HG03565 (cell line): ENCODE data around the gene HRNR.
"Not testable (repeated sequence)": the region's sequence is repeated elsewhere in the genome, so short reads cannot be mapped to it uniquely, and the experiment has no call there.

Experiments used
- ATAC-seq: cut with Tn5 transposase; IDR thresholded peaks from one replicate; pipeline ENCODE4 v1.9.1; 2021; ENCODE audit warnings: mild to moderate bottlenecking, moderate library complexity; ENCODE audit not compliant: unreplicated experiment

The HRNR gene

DNA sequence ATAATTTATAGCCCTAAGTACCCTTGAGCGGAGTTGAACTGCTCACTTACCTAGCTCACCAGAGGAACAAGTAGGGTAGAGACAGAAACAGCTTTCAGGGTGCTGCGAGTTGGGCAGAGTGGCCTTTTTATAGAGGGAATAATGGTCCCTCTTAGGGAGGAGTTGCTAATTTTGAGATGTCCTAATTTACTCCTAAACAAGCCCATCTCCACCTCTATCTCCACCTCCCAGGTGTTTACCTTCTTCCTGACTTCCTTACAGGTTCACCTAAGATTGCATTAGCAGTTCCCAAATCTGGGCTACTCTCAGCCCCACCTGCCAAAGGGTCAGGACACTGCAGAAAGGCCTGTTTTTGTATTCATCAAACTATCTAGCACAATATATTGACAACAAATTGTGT is at the start of gene HRNR:
Gene HRNR (minus strand): TSS at position 101 of the 400 bp plus-strand sequence. CDS start 940 bp downstream, outside the sequence.
- no peak for ATAC-seq

DNA sequence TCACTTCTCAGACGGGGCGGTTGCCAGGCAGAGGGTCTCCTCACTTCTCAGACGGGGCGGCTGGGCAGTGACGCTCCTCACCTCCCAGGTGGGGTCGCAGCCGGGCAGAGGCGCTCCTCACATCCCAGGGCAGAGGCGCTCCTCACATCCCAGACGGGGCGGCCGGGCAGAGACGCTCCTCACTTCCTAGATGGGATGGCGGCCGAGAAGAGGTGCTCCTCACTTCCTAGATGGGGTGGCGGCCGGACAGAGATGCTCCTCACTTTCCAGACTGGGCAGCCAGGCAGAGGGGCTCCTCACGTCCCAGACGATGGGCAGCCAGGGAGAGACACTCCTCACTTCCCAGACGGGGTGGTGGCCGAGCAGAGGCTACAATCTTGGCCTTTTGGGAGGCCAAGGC is 32.4 kb upstream of the HRNR start:
- not testable (repeated sequence) for ATAC-seq

DNA sequence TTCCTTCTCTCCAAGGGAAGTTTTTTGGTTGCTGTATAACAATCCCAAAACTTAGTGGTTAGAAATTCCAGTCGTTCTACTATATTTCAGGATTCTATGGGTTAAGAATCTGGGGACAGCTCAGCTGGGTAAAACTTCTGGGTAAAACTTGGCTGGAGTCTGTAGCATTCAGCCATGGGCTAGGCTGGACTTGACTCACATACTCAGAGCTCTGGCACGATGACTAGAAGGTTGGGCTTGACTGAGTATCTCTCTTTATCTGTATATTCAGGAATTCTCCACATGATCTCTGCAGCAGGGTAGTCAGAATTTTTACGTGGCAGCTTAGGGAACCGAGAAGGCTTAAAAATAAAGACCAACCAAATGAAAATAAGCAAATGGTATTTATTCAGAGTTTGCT is 28.2 kb upstream of the HRNR start:
- ATAC-seq, result no peak

DNA sequence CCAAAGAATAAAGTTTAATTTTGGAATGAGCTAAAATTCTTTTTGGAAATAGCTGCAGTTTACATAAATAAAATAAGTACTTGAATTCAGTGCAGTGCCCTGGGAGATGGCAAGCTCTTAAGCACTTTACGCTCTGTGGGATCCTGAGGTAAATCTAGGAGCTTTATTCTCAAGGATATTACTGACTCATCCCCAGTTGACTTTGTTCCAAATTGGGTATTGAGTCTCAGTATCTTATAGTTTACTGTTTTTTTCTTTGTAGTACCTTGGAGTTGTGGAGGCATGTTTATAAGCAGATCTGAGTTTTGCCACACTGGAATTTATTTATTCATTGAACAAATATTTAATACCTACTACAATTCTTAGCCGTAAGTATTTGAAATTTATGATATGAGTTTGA is 27.4 kb upstream of the HRNR start:
- no peak for ATAC-seq

DNA sequence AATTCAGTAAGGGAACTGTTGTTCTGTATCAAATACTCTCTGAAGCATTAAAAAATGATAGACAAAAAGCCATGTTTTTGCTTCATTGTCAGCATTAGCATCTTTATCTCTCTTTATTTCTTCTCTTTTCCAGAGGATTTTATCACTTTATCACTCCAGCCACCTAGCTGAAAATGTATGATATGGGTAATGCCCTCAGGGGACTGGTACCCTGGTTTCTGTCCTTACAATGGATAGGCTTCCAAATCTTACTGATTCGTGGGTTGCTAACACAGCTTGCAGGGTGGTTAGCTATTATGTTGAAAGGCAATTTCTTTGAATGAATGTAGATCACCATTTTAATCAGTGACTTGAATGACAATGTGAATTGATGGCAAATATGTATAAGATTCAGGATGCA is 23.3 kb upstream of the HRNR start:
- ATAC-seq, result no peak

DNA sequence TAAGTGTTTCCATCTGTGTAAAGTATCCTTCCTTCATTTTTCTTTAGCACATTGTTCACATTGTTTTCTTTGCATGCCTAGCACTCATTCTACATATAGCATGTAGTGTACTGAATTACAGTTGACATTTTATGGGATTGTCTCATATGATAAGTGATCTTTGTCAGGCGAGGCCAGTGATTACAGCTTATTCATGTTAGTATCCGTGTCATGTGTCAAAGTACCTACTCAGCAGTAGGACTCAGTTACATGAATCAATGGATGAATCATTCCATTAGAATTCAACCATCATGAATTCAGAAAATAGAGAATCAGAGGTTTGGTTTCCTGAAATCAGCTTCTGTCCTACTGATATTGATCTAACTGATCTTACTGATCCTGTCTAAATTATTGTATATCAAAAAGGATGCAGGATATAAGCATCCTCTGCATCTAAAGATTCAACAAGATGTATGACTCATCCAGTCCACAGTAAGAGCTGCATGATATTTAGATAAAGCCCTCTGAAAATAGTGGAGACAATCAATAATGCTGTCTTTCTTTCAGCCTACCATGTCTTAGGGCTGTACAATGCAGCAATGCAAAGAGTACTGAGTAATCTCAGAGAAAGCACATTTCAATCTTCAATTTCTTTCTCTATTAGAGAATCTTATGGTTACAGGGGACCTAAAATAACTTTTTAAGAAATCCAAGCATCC is 20.7 kb upstream of the HRNR start:
- no peak for ATAC-seq

DNA sequence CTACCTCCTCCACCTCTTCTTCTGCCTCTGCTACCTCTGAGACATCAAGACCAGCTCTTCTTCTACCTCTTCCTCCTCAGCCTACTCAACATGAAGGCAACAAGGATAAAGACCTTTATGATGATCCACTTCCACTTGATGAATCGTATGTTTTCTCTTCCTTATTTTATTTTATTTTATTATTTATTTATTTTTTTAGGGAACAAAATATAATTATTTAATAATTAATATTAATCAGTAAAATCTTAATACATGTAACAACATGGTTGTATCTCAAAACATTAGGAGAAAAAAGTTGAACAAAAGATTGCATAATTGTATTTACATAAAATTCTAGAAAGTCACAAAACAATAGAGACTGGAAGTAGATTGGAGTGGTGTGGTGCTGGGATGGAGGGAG is 13.1 kb upstream of the HRNR start:
- no peak for ATAC-seq

DNA sequence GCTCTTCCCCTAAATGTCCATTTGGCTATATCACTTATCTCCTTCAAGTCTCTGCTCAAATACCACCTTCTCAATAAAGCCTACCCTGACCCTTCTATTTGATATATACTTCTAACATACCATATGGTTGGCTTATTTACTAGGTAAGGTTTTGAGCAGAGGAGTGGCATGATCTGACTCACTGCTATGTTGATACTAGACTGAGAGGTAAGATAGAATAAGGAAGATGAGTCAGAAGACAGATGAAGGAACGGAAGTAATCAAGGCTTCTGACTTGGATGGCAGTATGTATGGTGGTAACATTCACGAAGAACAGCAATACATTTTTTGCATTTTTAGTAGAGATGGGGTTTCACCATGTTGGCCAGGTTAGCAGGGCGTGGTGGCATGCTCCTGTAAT is 4.8 kb upstream of the HRNR start:
- ATAC-seq, result no peak

DNA sequence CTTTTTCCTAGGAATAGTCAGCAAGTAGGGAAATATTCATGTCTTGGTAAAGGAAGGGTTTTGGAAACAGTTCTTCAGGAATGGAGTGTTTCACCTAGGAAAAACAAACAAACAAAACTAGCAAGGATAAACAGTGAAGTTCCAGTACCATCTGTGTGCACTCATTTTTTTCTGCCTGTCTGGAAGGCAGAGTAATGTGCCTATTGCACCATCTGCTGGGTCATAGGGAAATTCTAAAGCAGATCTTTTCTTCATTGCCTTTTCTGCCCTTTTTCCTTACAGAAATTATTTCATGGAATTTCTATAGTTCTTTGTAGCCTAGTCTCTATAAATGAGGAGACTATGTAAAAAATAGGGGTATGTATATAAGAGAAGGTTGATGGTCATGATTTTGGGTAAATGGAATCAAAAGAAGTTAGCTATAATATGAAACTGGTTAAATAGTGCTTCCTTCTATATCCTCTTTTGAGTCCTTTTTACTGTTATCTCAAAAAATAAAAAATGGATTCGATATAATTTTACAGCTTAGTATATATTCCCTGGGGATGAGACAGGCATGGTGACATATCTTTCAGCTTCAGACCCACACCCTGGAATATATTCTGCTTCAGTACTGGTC is 3.4 kb upstream of the HRNR start:
- ATAC-seq, result no peak

DNA sequence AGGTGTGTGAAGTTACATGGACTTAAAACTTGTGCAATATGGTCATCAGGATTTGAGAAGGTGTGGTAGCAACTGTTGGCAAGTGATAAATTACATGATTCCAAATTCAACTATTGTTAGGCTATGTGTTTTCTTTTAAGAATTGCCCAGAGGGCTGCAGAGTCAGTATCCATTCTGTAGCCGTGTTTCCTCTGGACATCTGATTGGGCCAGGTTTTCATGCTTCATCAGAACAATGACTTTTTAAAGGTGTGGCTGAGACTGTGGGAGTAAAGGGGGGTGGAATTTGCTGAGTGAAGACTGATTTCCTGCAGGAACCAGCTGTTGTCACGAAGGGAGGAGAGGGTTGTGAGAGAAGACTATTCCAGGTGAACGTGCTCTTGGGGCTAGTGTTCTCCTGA is 1.7 kb upstream of the HRNR start:
- ATAC-seq, result no peak

DNA sequence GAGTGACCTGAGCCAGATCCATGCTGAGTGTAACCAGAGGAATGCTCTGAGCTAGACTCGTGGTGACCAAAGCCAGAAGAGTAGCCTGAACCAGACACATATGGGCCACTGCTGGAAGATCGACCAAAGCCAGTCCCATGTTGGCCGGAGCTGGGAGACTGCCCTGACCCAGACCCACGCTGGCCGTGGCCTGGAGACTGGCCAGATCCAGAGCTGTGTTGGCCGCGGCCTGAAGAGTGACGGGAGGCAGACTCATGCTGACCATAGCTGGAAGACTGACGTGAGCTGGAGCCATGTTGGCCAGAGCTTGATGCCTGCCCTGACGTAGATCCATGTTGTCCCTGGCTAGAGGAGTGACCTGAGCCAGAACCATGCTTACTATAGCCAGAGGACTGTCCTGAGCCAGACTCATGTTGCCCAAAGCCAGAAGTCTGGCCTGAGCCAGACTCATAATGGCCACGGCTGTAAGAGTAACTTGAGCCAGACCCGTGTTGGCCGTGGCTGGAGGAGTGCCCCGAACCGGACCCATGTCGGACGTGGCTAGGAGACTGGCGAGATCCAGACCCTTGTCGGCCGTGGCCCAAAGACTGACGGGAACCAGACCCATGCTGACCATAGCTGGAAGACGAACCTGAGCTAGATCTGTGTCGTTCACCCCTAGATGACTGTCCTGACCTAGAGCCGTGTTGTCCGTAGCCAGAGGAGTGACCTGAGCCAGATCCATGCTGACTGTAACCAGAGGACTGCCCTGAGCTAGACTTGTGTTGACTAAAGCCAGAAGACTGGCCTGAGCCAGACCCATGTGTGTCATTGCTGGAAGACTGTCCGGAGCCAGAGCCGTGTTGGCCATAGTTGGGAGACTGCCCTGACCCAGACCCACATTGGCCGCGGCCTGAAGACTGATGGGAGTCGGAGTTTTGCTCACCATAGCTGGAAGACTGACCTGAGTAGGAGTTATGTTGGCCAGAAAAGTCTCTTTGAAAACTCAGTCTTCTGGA is 3.5 kb downstream of the HRNR start:
- ATAC-seq, result no peak

DNA sequence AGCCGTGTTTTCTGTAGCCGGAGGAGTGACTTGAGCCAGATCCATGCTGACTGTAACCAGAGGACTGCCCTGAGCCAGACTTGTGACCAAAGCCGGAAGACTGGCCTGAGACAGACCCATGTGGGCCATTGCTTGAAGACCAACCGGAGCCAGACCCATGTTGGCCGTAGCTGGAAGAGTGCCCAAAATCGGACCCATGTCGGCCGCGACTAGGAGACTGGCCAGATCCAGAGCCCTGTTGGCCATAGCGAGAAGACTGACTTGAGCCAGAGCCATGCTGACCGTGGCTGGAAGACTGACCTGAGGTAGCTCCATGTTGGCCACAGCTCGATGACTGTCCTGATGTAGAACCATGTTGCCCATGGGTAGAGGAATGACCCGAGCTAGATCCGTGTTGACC is 4.6 kb downstream of the HRNR start:
- ATAC-seq, result not testable (repeated sequence)

DNA sequence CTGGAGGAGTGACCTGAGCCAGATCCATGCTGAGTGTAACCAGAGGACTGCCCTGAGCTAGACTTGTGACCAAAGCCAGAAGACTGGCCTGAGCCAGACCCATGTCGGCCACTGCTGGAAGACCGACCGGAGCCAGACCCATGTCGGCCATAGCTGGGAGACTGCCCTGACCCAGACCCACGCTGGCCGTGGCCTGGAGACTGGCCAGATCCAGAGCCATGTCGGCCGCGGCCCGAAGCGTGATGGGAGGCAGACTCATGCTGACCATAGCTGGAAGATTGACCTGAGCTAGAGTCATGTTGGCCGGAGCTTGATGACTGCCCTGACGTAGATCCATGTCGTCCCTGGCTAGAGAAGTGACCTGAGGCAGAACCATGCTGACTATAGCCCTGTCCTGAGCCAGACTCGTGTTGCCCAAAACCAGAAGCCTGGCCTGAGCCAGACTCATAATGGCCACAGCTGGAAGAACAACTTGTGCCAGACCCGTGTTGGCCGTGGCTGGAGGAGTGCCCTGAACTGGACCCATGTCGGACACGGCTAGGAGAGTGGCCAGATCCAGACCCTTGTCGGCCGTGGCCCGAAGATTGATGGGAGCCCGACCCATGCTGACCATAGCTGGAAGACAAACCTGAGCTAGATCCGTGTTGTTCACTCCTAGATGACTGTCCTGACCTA is 5.1 kb downstream of the HRNR start:
- ATAC-seq, result no peak

DNA sequence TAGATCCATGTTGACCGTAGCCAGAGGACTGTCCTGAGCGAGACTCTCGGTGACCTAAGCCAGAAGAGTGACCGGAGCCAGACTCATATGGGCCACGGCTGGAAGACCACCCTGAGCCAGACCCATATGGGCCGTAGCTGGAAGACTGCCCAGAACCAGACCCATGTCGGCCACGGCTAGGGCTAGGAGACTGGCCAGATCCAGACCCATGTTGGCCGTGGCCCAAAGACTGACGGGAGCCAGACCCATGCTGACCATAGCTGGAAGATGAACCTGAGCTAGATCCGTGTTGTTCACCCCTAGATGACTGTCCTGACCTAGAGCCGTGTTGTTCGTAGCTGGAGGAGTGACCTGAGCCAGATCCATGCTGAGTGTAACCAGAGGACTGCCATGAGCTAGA is 8.4 kb downstream of the HRNR start:
- not testable (repeated sequence) for ATAC-seq

DNA sequence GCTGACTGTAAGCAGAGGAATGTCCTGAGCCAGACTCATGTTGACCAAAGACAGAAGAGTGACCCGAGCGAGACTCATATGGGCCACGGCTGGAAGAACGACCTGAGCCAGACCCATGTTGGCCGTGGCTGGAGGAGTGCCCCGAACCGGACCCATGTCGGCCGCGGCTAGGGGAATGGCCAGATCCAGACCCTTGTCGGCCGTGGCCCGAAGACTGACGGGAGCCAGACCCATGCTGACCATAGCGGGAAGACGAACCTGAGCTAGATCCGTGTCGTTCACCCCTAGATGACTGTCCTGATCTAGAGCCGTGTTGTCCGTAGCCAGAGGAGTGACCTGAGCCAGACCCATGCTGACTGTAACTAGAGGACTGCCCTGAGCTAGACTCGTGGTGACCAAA is 9.1 kb downstream of the HRNR start:
- ATAC-seq, result not testable (repeated sequence)

DNA sequence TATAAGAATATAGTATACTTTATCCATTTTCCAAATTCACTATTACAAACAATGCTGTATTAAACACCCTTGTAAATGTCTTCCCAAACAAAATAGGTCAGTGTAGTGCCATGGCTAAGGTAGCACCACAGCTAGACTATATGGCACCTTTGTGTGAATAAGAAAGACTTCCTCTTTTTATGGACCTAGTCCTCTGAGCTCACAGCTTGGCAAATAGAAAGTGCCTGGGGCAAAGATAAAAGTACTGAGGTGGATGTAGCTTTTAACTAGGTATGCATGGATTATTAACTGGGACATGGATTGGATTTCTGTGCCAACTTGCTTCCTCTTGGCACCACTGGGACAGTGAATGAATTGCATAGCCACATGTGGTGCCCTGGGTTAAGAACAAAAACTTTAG is 25.0 kb downstream of the HRNR start:
- ATAC-seq, result no peak

DNA sequence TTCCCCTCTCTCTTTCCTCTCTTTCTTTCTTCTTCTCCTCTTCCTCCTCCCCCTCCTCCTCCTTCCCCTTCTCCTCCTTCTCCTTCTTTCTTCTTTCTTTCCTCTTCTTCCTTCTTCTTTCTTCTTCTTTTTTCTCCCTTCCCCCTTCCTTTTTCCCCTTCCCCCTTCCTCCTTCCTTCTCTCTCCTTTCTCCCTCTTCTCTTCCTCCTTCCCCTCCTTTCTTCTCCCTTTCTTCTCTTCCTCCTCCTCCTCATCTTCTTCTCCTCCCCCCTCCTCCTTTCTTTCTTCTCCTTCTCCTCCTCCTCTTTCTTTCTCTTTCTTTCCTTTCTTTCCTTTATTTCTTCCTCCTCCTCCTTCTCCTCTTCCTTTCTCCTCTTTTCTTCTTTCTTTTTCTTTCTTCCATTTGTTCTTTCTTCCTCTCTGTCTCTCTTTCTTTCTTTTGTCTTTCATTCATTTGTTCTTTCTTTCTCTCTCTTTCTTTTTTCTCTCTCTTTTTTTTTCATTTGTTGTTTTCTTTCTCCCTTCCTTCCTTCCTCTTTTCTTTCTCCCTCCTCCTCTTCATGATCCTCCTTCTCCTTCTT is 26.5 kb downstream of the HRNR start:
- ATAC-seq, result no peak

DNA sequence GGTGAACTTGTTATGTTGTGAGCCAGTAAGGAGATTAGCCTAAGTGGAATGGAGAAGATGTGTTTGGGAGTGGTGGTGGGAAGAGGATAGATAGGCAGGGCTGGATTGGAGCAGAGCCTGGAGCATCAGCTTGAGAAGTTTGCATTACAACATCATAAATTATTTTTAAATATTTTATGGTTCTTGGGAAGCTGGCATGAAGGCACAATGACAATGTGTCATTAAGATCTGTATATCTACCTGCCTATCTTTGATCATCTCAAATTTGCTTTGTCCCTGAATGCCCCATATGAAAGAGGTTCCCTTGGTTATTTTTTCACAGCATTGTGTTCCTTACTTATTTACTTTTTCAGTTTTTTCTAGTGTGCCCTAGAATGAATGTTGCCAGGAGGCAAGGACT is 32.3 kb downstream of the HRNR start:
- no peak for ATAC-seq

DNA sequence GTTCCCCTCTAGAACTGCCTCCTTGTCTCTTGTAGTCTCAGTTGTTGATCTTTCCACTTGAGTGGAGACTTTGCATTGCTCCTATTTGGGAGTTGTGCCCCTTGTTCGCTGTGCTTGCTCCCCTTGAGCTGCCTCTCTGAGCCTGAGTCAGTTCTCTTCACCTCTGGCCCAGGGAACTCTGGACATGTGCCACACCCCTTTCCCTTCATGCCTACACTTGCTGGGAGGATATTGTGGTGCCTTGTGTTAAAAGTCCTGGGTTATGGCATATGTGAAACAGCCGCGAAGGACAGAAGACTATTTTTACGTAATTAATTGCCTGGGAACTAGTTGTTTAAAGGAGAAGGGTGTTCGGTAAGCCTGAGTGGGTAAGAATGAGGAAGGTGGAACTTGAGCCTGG is 32.7 kb downstream of the HRNR start:
- no peak for ATAC-seq

DNA sequence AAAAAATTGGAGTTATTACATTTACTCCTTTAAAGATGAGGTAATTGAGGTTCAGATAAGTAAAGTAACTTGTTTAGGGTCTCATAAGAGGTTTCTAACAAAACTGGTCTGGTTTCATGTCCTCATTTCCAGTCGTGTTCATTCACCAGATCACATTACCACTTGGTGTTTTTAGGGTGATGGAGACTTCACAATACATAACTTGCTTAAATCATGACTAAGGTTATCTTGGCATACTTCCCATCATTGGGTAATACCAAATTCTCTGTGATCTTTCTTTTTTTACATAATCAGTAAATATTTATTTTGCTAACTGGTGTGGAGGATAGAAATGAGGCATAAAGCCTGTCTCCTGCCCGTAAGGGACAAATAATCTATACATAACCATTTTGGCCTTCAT is 33.4 kb downstream of the HRNR start:
- no peak for ATAC-seq
